ENCODE data around the gene EDN3.
"Not testable (repeated sequence)": the region's sequence is repeated elsewhere in the genome, so short reads cannot be mapped to it uniquely, and the experiment has no call there.

EDN3 gene

DNA sequence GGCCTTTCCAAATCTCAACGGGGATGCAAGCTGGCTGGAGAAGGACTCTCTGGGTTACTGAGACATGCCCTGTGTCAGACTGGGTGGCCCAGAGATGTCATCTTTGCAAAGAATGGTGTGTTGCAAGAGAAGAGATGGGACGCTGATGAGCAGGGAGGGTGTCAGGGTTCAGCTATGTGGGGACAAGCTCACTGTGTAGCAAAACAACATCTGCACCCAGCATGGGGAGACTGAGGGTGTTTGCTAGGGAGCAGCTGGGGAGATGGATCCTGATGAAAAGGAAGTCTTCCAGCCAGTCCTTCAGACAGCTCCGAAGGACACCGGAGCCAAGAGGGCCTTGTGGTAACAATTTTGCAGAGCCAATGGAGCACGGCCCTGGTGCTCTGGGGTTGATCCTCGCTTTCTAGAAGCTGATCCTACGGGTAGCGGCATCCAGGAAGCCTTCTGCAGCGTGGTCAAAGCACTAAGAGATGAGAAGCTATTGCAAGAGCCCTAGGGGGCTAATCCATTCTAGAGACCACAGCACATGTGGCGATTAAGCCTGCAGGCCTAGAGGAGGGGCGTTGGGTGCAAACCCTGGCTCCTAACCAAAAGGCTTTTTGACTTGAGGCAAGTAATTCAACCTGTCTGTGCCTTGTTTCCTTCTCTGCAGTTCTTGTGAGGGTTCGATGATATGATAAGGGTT lies 39.9 kb downstream of the EDN3 start:
- H3K4me3 ChIP-seq (ENCODE audit: low read depth, low read length): no peak overlapping the region
- TF ChIP-seq, protein P1, sequence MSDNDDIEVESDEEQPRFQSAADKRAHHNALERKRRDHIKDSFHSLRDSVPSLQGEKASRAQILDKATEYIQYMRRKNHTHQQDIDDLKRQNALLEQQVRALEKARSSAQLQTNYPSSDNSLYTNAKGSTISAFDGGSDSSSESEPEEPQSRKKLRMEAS (IDR thresholded peaks at IDR 0.05; ENCODE audit: low read depth, low read length): no peak
- TF ChIP-seq POLR2A (IDR thresholded peaks at IDR 0.05; ENCODE audit: extremely low read depth, insufficient read length): no peak
- no peak for TF ChIP-seq MYC (IDR thresholded peaks at IDR 0.05; ENCODE audit: low read depth, low read length)
- TF ChIP-seq, protein P2, sequence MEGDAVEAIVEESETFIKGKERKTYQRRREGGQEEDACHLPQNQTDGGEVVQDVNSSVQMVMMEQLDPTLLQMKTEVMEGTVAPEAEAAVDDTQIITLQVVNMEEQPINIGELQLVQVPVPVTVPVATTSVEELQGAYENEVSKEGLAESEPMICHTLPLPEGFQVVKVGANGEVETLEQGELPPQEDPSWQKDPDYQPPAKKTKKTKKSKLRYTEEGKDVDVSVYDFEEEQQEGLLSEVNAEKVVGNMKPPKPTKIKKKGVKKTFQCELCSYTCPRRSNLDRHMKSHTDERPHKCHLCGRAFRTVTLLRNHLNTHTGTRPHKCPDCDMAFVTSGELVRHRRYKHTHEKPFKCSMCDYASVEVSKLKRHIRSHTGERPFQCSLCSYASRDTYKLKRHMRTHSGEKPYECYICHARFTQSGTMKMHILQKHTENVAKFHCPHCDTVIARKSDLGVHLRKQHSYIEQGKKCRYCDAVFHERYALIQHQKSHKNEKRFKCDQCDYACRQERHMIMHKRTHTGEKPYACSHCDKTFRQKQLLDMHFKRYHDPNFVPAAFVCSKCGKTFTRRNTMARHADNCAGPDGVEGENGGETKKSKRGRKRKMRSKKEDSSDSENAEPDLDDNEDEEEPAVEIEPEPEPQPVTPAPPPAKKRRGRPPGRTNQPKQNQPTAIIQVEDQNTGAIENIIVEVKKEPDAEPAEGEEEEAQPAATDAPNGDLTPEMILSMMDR (IDR thresholded peaks at IDR 0.05; ENCODE audit: low read depth, low read length): no peak
- DNase-seq (ENCODE audit: low read depth): peak; percentile 38

- not testable (repeated sequence) for H3K4me3 ChIP-seq (ENCODE audit: low read depth, low read length)
- peak; percentile 70 for DNase-seq (ENCODE audit: low read depth)
Observed at GRCh38 chr20:59341285-59342022, 41.0 kb downstream of the EDN3 start.

DNA sequence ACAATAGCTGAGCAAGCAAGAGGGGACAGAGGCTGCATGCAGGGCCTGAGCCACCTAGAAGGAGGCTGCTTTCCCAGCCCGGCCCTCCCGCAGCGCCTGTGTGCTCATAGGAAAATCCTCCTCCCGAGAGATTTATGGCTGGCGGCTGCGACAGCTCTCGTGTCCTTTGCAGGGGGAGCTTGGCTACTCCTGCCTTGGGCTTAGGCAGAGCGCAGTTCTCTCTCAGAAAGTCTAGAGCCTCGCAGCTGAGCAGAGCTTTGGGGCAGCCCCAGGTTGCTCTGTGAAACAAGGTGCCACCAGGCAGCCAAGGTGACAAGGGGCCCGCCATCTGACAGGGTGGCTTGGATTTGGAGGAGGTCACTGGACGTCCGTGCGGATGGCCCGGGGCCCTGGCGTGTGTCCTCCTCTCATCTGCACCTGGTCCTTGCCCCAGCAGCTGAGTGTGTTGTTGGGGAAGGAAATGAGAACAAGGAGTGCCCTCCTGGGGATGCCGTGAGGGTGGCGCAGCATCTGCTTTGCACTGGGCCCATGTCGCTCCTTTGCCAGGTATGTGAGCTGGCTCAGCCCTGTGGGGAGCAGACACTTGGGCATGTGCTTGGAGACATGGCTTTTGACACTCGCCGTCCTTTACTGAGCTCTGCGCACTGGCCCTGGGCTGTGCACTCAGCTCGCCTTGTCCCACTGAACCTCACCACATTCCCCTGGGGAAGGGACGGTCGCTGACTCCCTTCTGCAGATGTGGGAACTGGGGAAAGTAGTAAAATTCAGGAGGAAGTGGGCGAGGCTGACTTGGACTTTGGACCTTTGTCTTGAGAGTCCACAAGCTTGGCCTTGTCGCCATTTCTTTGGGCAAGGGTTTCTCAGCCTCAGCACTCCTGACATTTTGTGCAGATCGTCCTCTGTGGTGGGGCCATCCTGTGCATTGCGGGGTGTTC lies 41.9 kb downstream of the EDN3 start:
- DNase-seq (ENCODE audit: low read depth): peak; percentile 72
- H3K4me3 ChIP-seq (ENCODE audit: low read depth, low read length): no peak overlapping the region
- no peak for TF ChIP-seq POLR2A (IDR thresholded peaks at IDR 0.05; ENCODE audit: extremely low read depth, insufficient read length)

DNA sequence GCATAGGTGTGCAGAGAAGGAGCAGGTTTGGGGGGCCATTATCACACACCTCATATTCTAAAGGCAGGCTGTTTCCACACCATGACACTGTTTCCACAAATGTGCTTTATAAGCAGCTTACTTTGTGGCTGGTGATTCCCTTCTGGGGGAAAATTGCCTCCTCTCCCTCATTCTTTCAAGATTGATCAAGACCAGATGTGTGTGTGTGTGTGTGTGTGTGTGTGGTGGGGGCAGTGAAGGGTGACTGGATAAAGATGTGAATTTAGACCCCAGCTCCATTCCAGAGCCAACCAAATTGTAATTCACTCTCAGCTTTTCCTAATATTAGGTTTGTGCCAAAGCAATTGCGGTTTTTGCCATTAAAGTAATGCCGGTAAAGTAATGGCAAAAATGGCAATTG lies 45.6 kb downstream of the EDN3 start:
- TF ChIP-seq POLR2A (IDR thresholded peaks at IDR 0.05; ENCODE audit: extremely low read depth, insufficient read length) (no peak), MYC (IDR thresholded peaks at IDR 0.05; ENCODE audit: low read depth, low read length) (no peak)
- TF ChIP-seq, protein P1 (IDR thresholded peaks at IDR 0.05; ENCODE audit: low read depth, low read length): no peak
- TF ChIP-seq, protein P2 (IDR thresholded peaks at IDR 0.05; ENCODE audit: low read depth, low read length): no peak
- DNase-seq (ENCODE audit: low read depth): no peak
- H3K4me3 ChIP-seq (ENCODE audit: low read depth, low read length): no peak overlapping the region

GRCh38 chr20:59349277-59349676 lies 48.9 kb downstream of the EDN3 start:
- TF ChIP-seq MYC (IDR thresholded peaks at IDR 0.05; ENCODE audit: low read depth, low read length) (no peak), POLR2A (IDR thresholded peaks at IDR 0.05; ENCODE audit: extremely low read depth, insufficient read length) (no peak)
- TF ChIP-seq, protein P2 (IDR thresholded peaks at IDR 0.05; ENCODE audit: low read depth, low read length): no peak
- TF ChIP-seq, protein P1 (IDR thresholded peaks at IDR 0.05; ENCODE audit: low read depth, low read length): no peak
- H3K4me3 ChIP-seq (ENCODE audit: low read depth, low read length): no peak overlapping the region
- no peak for DNase-seq (ENCODE audit: low read depth)

GRCh38 chr20:59350330-59351156 lies 50.1 kb downstream of the EDN3 start:
- TF ChIP-seq, protein P1 (IDR thresholded peaks at IDR 0.05; ENCODE audit: low read depth, low read length): no peak
- TF ChIP-seq POLR2A (IDR thresholded peaks at IDR 0.05; ENCODE audit: extremely low read depth, insufficient read length) (no peak), MYC (IDR thresholded peaks at IDR 0.05; ENCODE audit: low read depth, low read length) (no peak)
- TF ChIP-seq, protein P2 (IDR thresholded peaks at IDR 0.05; ENCODE audit: low read depth, low read length): no peak
- no peak overlapping the region for H3K4me3 ChIP-seq (ENCODE audit: low read depth, low read length)
- DNase-seq (ENCODE audit: low read depth): no peak

Measured in NB4 (cell line).